PC-9 (cell line): ENCODE measurements around the gene EVPL. TPM values are rescaled to one million over a fixed set of nuclear protein-coding genes. Genes with fewer than 3 reads are reported as not detected.

Source experiments
- BruUV-seq: library from RNA; stranded (reverse); fragments of 400-500 nt; replicated peaks from 2 replicates; lab custom pipeline; 2021; lab: Mats Ljungman, UMichigan
- CTCF ChIA-PET: fragments of 300-600 bp; sonication (Branson Sonifier 250); formaldehyde crosslinking; loops from one replicate; lab custom pipeline; 2022; ENCODE audit warnings: antibody characterized with exemption; lab: Charles Lee
- POLR2A ChIA-PET: fragments of 300-600 bp; sonication (Branson Sonifier 250); formaldehyde crosslinking; loops from one replicate; lab custom pipeline; 2022; ENCODE audit warnings: antibody characterized with exemption; ENCODE audit not compliant: unreplicated experiment; lab: Charles Lee
- DNase-seq, 2 experiments: peaks; one replicate each; pipeline versions ENCODE4 v3.0.0 to v3.0.0-alpha.2; 2015 to 2022; ENCODE audit warnings: mixed read lengths in 1 of 2
- H2AFZ ChIP-seq: fragments of 200-600 bp; sonication (generic); 2 replicates; pipeline ENCODE4 v1.8.1; 2017; ENCODE audit warnings: antibody characterized with exemption
- H3F3A ChIP-seq: fragments of 200-600 bp; sonication (generic); 2 replicates; pipeline ENCODE4 v1.8.1; 2017; ENCODE audit warnings: antibody characterized with exemption, mild to moderate bottlenecking, low read depth; ENCODE audit not compliant: insufficient read depth
- H3K27ac ChIP-seq: fragments of 200-600 bp; sonication (generic); 2 replicates; pipeline ENCODE4 v1.6.1; 2016; ENCODE audit warnings: mixed run types
- H3K27me3 ChIP-seq: fragments of 200-600 bp; sonication (generic); 2 replicates; pipeline ENCODE4 v1.6.1; 2016; ENCODE audit warnings: low read depth, mixed run types; ENCODE audit not compliant: insufficient read depth
- H3K36me3 ChIP-seq: fragments of 200-600 bp; sonication (generic); 2 replicates; pipeline ENCODE4 v1.6.1; 2016; ENCODE audit warnings: low read depth, mixed run types
- H3K4me1 ChIP-seq: fragments of 200-600 bp; sonication (generic); replicated peaks from 2 replicates; pipeline ENCODE4 v1.6.1; 2016; ENCODE audit warnings: mixed run types; ENCODE audit not compliant: insufficient read depth
- H3K4me2 ChIP-seq: fragments of 200-600 bp; sonication (generic); 2 replicates; pipeline ENCODE4 v1.6.1; 2017; ENCODE audit warnings: mixed run types
- H3K4me3 ChIP-seq: fragments of 200-600 bp; sonication (generic); 2 replicates; pipeline ENCODE4 v1.6.1; 2016; ENCODE audit warnings: mixed run types
- H3K79me2 ChIP-seq: fragments of 200-600 bp; sonication (generic); 2 replicates; pipeline ENCODE4 v1.6.1; 2017; ENCODE audit warnings: low read depth, mixed run types
- H3K9me2 ChIP-seq: fragments of 200-600 bp; sonication (generic); 2 replicates; pipeline ENCODE4 v1.8.1; 2017; ENCODE audit warnings: mild to moderate bottlenecking; ENCODE audit not compliant: insufficient read depth
- H3K9me3 ChIP-seq: fragments of 200-600 bp; sonication (generic); 2 replicates; pipeline ENCODE4 v1.8.1; 2016; ENCODE audit warnings: low read depth; ENCODE audit not compliant: insufficient read depth
- H4K20me1 ChIP-seq: fragments of 200-600 bp; sonication (generic); 2 replicates; pipeline ENCODE4 v1.8.1; 2017; ENCODE audit not compliant: insufficient read depth
- EZH2 ChIP-seq: fragments of 200-600 bp; sonication (generic); IDR thresholded peaks from 2 replicates; pipeline ENCODE4 v1.8.0; 2017; ENCODE audit warnings: antibody characterized with exemption, low read depth
- intact Hi-C: fragments of 100-400 bp; cut with micrococcal nuclease; formaldehyde crosslinking; loops from one replicate; pipeline ENCODE4 v1.10.0; 2022; ENCODE audit not compliant: unreplicated experiment
- total RNA-seq: library from RNA; stranded (reverse); gene quantifications from 2 replicates; pipeline ENCODE4 v1.2.3, GENCODE V29; 2021
- TF ChIP-seq, protein P1 (sequence below): fragments of 200-600 bp; sonication (generic); conservative IDR thresholded peaks from 2 replicates; pipeline ENCODE4 v1.6.1; 2017; ENCODE audit warnings: mixed run types, antibody characterized with exemption, mild to moderate bottlenecking, moderate library complexity

EVPL gene
- total RNA-seq, 1 experiment from 2014 or later: 60.8 TPM

DNA sequence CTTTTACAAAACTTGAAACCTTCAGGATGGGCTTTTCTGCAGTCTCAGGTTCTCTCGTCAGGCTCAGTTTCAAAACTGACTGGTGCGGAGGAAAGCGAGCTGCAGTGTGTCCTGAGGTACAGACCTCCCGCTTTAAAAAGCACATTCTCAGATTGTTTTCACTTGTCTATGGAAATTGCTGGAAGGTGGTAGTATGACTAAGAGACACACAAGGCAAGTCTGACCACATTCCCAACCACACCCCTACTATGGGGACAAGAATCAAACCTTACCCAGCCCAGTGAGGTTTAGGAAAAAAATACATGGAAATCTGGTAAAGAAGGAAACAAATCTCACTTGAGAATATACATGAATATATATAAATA is 27.0 kb upstream of the EVPL start:
- TF ChIP-seq, protein P1, sequence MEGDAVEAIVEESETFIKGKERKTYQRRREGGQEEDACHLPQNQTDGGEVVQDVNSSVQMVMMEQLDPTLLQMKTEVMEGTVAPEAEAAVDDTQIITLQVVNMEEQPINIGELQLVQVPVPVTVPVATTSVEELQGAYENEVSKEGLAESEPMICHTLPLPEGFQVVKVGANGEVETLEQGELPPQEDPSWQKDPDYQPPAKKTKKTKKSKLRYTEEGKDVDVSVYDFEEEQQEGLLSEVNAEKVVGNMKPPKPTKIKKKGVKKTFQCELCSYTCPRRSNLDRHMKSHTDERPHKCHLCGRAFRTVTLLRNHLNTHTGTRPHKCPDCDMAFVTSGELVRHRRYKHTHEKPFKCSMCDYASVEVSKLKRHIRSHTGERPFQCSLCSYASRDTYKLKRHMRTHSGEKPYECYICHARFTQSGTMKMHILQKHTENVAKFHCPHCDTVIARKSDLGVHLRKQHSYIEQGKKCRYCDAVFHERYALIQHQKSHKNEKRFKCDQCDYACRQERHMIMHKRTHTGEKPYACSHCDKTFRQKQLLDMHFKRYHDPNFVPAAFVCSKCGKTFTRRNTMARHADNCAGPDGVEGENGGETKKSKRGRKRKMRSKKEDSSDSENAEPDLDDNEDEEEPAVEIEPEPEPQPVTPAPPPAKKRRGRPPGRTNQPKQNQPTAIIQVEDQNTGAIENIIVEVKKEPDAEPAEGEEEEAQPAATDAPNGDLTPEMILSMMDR: no peak

DNA sequence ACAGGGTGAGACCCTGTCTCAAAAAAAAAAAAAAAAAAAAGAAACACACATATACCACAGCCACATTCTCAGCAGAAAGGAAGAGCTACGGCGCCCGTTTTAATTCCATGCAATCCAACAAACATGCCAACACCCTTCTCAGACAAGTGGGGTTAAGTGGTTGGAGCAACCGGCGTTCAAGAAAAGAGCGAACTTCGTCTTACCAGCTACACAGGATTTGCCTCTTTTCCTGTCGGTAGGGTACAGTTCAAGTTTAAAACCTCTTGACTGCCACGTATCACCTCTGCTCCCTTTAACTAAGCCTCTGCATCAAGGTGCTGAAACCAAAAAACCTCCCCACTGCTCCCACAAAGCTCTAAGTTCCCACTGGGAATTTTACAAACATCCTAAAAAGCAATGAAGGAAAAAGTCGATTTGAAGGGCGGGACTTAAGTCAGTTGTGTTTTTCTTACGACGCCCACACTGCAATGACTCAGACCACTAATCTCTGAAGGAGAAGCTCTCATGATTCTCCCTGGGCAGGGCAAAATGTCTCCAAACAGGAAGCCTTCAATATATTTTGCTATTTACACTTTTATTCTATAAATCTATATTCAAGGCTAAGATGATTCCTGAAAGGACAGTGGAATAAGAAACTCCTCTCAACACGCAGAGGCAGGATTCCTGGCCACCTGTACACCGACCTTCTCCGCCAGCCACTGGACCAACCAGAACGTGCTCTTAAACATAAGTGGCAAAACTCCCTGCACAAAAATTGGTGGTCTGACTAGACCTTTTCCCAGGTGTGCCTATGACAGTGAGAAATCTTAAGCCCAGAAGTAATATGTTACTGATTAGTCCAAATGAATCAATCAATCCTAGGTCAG is 26.4 kb upstream of the EVPL start:
- POLR2A ChIA-PET: interaction anchor here (0.6 to 0.8 kb wide), 2 partner anchors 17 to 26 kb away, joined by 4 to 5 read pairs; partner anchors contain the start of gene EVPL
- H3K36me3 ChIP-seq: peaks cover 21% of the 10 kb centered on the region
- H3K4me1 ChIP-seq: peaks cover 60% of the 10 kb centered on the region
- peaks cover 55% of the 10 kb centered on the region for H3F3A ChIP-seq
- H3K9me2 ChIP-seq: no peaks in the 10 kb centered on the region
- H2AFZ ChIP-seq: no peak overlapping the region
- peak overlapping the region; percentile 22; the same call in 1 of the 2 replicates for H3K4me3 ChIP-seq
- CTCF ChIA-PET: interaction anchor here (0.5 to 1.3 kb wide), 5 partner anchors 39 to 270 kb away, joined by 3 to 16 read pairs (median 12); partner anchors contain the start of gene EXOC7
- H3K27ac ChIP-seq: peak overlapping the region; percentile 94
- peaks cover 4% of the 10 kb centered on the region; the same call in 1 of the 2 replicates for H3K9me3 ChIP-seq
- no peaks in the 10 kb centered on the region for H4K20me1 ChIP-seq
- H3K4me2 ChIP-seq: peak overlapping the region; percentile 60
- peaks cover 27% of the 10 kb centered on the region for H3K79me2 ChIP-seq
- H3K27me3 ChIP-seq: no peaks in the 10 kb centered on the region
- TF ChIP-seq EZH2: no peak
- TF ChIP-seq, protein P1: no peak
- BruUV-seq: TSS peak; percentile 55
- DNase-seq: peak; percentile 56 to 79
- intact Hi-C loops: loop anchor here (1.0 kb wide), 3 partner anchors 26 to 148 kb away; partner anchors contain the start of gene EVPL

More for the DNA sequence above, 27.0 kb upstream of the EVPL start:
- POLR2A ChIA-PET: interaction anchor here (0.6 kb wide), 2 partner anchors 49 to 56 kb away, joined by 3 to 5 read pairs; partner anchors contain the start of gene EXOC7
- Histone ChIP-seq H2AFZ (no peak overlapping the region), H3K9me3 (peaks cover 4% of the 10 kb centered on the region; the same call in 1 of the 2 replicates), H3K4me2 (peak overlapping the region; percentile 60), H4K20me1 (no peaks in the 10 kb centered on the region), H3K36me3 (peaks cover 15% of the 10 kb centered on the region), H3K4me3 (peak overlapping the region; percentile 22; the same call in 1 of the 2 replicates), H3K9me2 (no peaks in the 10 kb centered on the region), H3K27me3 (no peaks in the 10 kb centered on the region), H3K4me1 (peaks cover 60% of the 10 kb centered on the region), H3K79me2 (peaks cover 27% of the 10 kb centered on the region), H3K27ac (peak overlapping the region; percentile 94), H3F3A (peaks cover 55% of the 10 kb centered on the region)
- intact Hi-C loops: loop anchor here (1.0 kb wide), 2 partner anchors 40 to 149 kb away; no protein-coding TSS in a partner anchor
- BruUV-seq: no TSS peak
- CTCF ChIA-PET: interaction anchor here (1.0 to 1.3 kb wide), 2 partner anchors 40 to 49 kb away, joined by 12 to 16 read pairs; partner anchors contain the start of gene EXOC7
- peak; percentile 46 to 87 for DNase-seq

DNA sequence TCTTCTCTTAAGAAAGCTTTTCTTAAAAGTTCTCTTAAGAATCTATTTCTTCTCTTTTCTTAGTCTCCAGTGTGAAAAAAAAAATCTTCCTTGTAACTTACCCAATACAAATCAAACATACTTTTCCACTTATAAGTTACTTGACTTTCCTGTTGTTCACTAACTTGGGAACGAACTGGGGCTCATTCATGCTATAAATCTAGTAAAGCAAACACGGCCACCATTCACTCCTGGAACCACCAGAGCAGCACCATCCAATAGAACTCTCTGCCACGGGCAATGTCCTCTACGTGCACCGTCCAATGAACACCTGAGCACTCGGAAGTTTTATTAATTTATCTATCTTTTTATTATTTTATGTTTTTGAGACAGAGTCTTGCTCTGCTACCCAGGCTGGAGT is 24.5 kb upstream of the EVPL start:
- Histone ChIP-seq H4K20me1 (no peaks in the 10 kb centered on the region), H3K36me3 (peaks cover 20% of the 10 kb centered on the region)
- no TSS peak for BruUV-seq

More for the DNA sequence above, 24.5 kb upstream of the EVPL start:
- POLR2A ChIA-PET: interaction anchor here (0.7 kb wide), 2 partner anchors 271 to 525 kb away, joined by 3 to 5 read pairs; no protein-coding TSS in a partner anchor
- peak overlapping the region; percentile 67 for H3K4me2 ChIP-seq
- H3K79me2 ChIP-seq: peaks cover 27% of the 10 kb centered on the region
- H3K27ac ChIP-seq: peak overlapping the region; percentile 91
- H2AFZ ChIP-seq: no peak overlapping the region
- peaks cover 4% of the 10 kb centered on the region; the same call in 1 of the 2 replicates for H3K9me3 ChIP-seq
- no peaks in the 10 kb centered on the region for H3K9me2 ChIP-seq
- intact Hi-C loops: loop anchor here (1.0 kb wide), 2 partner anchors 68 to 213 kb away; no protein-coding TSS in a partner anchor
- H3K4me3 ChIP-seq: peak overlapping the region; percentile 31; the same call in 1 of the 2 replicates
- CTCF ChIA-PET: interaction anchor here (0.6 to 0.8 kb wide), 2 partner anchors 51 to 128 kb away, joined by 4 read pairs; no protein-coding TSS in a partner anchor
- DNase-seq: peak in 1 of 2 experiments; percentile 80
- peaks cover 55% of the 10 kb centered on the region for H3F3A ChIP-seq
- TF ChIP-seq EZH2: no peak
- TF ChIP-seq, protein P1: no peak
- no peaks in the 10 kb centered on the region for H3K27me3 ChIP-seq
- peaks cover 60% of the 10 kb centered on the region for H3K4me1 ChIP-seq
